Memory B cell (primary cell): ENCODE measurements around the gene HIC1.
A peak's percentile ranks its signal among the peaks of the same experiment; 100 is the strongest.

Experiments
- ATAC-seq: fragments of 150-1000 bp; cut with Tn5 transposase; 2 replicates; pipeline ENCODE4 v1.10.0; 2021; ENCODE audit warnings: low read depth, mild to moderate bottlenecking, moderate library complexity
- DNase-seq, 2 donors: peaks; one replicate each; pipeline ENCODE4 v3.0.0; 2022; ENCODE audit warnings: low spot score in 2 of 2
- H3K27ac Mint-ChIP-seq: one replicate; pipeline ENCODE4 v1.8.0; 2022; ENCODE audit warnings: mild to moderate bottlenecking, moderate library complexity, mixed read lengths
- H3K27me3 Mint-ChIP-seq: one replicate; pipeline ENCODE4 v1.8.0; 2022; ENCODE audit warnings: mixed read lengths
- H3K36me3 Mint-ChIP-seq: one replicate; pipeline ENCODE4 v1.8.0; 2022; ENCODE audit warnings: mild to moderate bottlenecking, mixed read lengths
- H3K4me1 Mint-ChIP-seq: one replicate; pipeline ENCODE4 v1.8.0; 2022; ENCODE audit warnings: mixed read lengths
- H3K4me3 Mint-ChIP-seq: one replicate; pipeline ENCODE4 v1.8.0; 2022; ENCODE audit warnings: mild to moderate bottlenecking, moderate library complexity, mixed read lengths
- H3K9me3 Mint-ChIP-seq: one replicate; pipeline ENCODE4 v1.8.0; 2022; ENCODE audit warnings: mixed read lengths

The HIC1 gene

GRCh38 chr17:2020721-2021120 lies 34.2 kb upstream of the HIC1 start:
- H3K4me1 Mint-ChIP-seq = peaks cover 7% of the 10 kb centered on the region
- ATAC-seq = no peak
- H3K27me3 Mint-ChIP-seq = peaks cover 13% of the 10 kb centered on the region
- H3K36me3 Mint-ChIP-seq = no peaks in the 10 kb centered on the region
- H3K9me3 Mint-ChIP-seq = no peaks in the 10 kb centered on the region
- H3K27ac Mint-ChIP-seq = peak overlapping the region; percentile 39
- DNase-seq = no peak
- no peak overlapping the region for H3K4me3 Mint-ChIP-seq

GRCh38 chr17:2022647-2023240 lies 32.2 kb upstream of the HIC1 start:
- ATAC-seq (no peak), DNase-seq (no peak)
- Mint-ChIP-seq H3K4me3 (no peak overlapping the region), H3K4me1 (peaks cover 12% of the 10 kb centered on the region), H3K27ac (no peak overlapping the region), H3K9me3 (no peaks in the 10 kb centered on the region), H3K36me3 (peaks cover 2% of the 10 kb centered on the region), H3K27me3 (peaks cover 24% of the 10 kb centered on the region)

- Mint-ChIP-seq H3K36me3 (peaks cover 2% of the 10 kb centered on the region), H3K27me3 (peaks cover 23% of the 10 kb centered on the region), H3K9me3 (no peaks in the 10 kb centered on the region)
Measured at GRCh38 chr17:2023256-2023655, 31.6 kb upstream of the HIC1 start.

GRCh38 chr17:2023692-2024571 lies 31.0 kb upstream of the HIC1 start:
- Mint-ChIP-seq H3K36me3 (peaks cover 2% of the 10 kb centered on the region), H3K27me3 (peaks cover 21% of the 10 kb centered on the region), H3K4me3 (peak overlapping the region; percentile 70), H3K27ac (no peak overlapping the region), H3K9me3 (no peaks in the 10 kb centered on the region), H3K4me1 (peaks cover 10% of the 10 kb centered on the region)
- ATAC-seq (peak; percentile 63), DNase-seq (peak in 1 of 2 donors; percentile 55)

More at GRCh38 chr17:2023256-2023655, 31.6 kb upstream of the HIC1 start:
- DNase-seq = no peak
- Mint-ChIP-seq H3K27ac (no peak overlapping the region), H3K4me1 (peaks cover 10% of the 10 kb centered on the region), H3K4me3 (peak overlapping the region; percentile 65)
- ATAC-seq = no peak

- peak overlapping the region; percentile 46 for H3K4me3 Mint-ChIP-seq
- H3K4me1 Mint-ChIP-seq = peaks cover 10% of the 10 kb centered on the region
- no peak for ATAC-seq
- peaks cover 2% of the 10 kb centered on the region for H3K36me3 Mint-ChIP-seq
- no peak overlapping the region for H3K27ac Mint-ChIP-seq
- peaks cover 16% of the 10 kb centered on the region for H3K27me3 Mint-ChIP-seq
- DNase-seq = no peak
- H3K9me3 Mint-ChIP-seq = no peaks in the 10 kb centered on the region
Measured at GRCh38 chr17:2024572-2025219, 30.2 kb upstream of the HIC1 start.

- Mint-ChIP-seq H3K27ac (no peak within 1 kb of the TSS), H3K9me3 (no peaks in the 10 kb centered on the region), H3K4me1 (peaks cover 10% of the 10 kb centered on the region), H3K4me3 (peak within 1 kb of the TSS; percentile 87), H3K36me3 (peaks cover 2% of the 10 kb centered on the region), H3K27me3 (peaks cover 16% of the 10 kb centered on the region)
- peak; percentile 14 for ATAC-seq
- DNase-seq = peak in 1 of 2 donors; percentile 49
Measured at GRCh38 chr17:2025220-2025621, 29.7 kb upstream of the HIC1 start, which contains the start of gene RTN4RL1. TSS of gene RTN4RL1 (minus strand) at chr17:2025334. CDS start at chr17:2024865, 469 bp downstream.

- Mint-ChIP-seq H3K9me3 (no peaks in the 10 kb centered on the region), H3K27ac (no peak overlapping the region), H3K4me3 (peak overlapping the region; percentile 87), H3K4me1 (peaks cover 13% of the 10 kb centered on the region), H3K27me3 (peaks cover 16% of the 10 kb centered on the region), H3K36me3 (peaks cover 2% of the 10 kb centered on the region)
- DNase-seq (no peak), ATAC-seq (no peak)
Measured at GRCh38 chr17:2025622-2026309, 29.1 kb upstream of the HIC1 start.

GRCh38 chr17:2027528-2028233 lies 27.2 kb upstream of the HIC1 start:
- Mint-ChIP-seq H3K27me3 (peaks cover 16% of the 10 kb centered on the region), H3K4me3 (no peak overlapping the region), H3K9me3 (no peaks in the 10 kb centered on the region), H3K27ac (no peak overlapping the region), H3K4me1 (peaks cover 20% of the 10 kb centered on the region), H3K36me3 (peaks cover 2% of the 10 kb centered on the region)
- no peak for DNase-seq
- ATAC-seq = no peak

- no peak for DNase-seq
- Mint-ChIP-seq H3K36me3 (peaks cover 2% of the 10 kb centered on the region), H3K9me3 (no peaks in the 10 kb centered on the region), H3K27ac (no peak overlapping the region), H3K4me3 (no peak overlapping the region), H3K27me3 (peaks cover 16% of the 10 kb centered on the region), H3K4me1 (peaks cover 20% of the 10 kb centered on the region)
- no peak for ATAC-seq
Measured at GRCh38 chr17:2028234-2028614, 26.7 kb upstream of the HIC1 start.

- Mint-ChIP-seq H3K27me3 (peaks cover 16% of the 10 kb centered on the region), H3K27ac (no peak overlapping the region), H3K9me3 (no peaks in the 10 kb centered on the region), H3K4me3 (no peak overlapping the region), H3K4me1 (peaks cover 18% of the 10 kb centered on the region), H3K36me3 (peaks cover 2% of the 10 kb centered on the region)
- DNase-seq (no peak), ATAC-seq (no peak)
Measured at GRCh38 chr17:2028737-2029136, 26.2 kb upstream of the HIC1 start.

- ATAC-seq (peak; percentile 82), DNase-seq (peak; percentile 80 to 83)
- Mint-ChIP-seq H3K4me3 (peak within 1 kb of the TSS; percentile 95), H3K27ac (peak within 1 kb of the TSS; percentile 87), H3K27me3 (peaks cover 16% of the 10 kb centered on the region), H3K9me3 (no peaks in the 10 kb centered on the region), H3K4me1 (peaks cover 25% of the 10 kb centered on the region), H3K36me3 (peaks cover 2% of the 10 kb centered on the region)
Measured at GRCh38 chr17:2029911-2030778, 24.8 kb upstream of the HIC1 start, which contains the start of gene DPH1. TSS of gene DPH1 (plus strand) at chr17:2030153. CDS start at chr17:2030170, 17 bp downstream.

- peaks cover 23% of the 10 kb centered on the region for H3K4me1 Mint-ChIP-seq
- peaks cover 13% of the 10 kb centered on the region for H3K27me3 Mint-ChIP-seq
- no peak for DNase-seq
- H3K36me3 Mint-ChIP-seq = peaks cover 2% of the 10 kb centered on the region
- H3K27ac Mint-ChIP-seq = peak overlapping the region; percentile 87
- peak; percentile 1 for ATAC-seq
- peak overlapping the region; percentile 95 for H3K4me3 Mint-ChIP-seq
- no peaks in the 10 kb centered on the region for H3K9me3 Mint-ChIP-seq
Measured at GRCh38 chr17:2030779-2031163, 24.1 kb upstream of the HIC1 start.
